NCI-H2227 (cell line): Measurements from ENCODE around the gene FUT3.

Source experiments
- DNase-seq: peaks from one replicate; lab custom pipeline; 2025; ENCODE audit not compliant: unreplicated experiment; lab: John Stamatoyannopoulos, UW

The FUT3 gene

DNA sequence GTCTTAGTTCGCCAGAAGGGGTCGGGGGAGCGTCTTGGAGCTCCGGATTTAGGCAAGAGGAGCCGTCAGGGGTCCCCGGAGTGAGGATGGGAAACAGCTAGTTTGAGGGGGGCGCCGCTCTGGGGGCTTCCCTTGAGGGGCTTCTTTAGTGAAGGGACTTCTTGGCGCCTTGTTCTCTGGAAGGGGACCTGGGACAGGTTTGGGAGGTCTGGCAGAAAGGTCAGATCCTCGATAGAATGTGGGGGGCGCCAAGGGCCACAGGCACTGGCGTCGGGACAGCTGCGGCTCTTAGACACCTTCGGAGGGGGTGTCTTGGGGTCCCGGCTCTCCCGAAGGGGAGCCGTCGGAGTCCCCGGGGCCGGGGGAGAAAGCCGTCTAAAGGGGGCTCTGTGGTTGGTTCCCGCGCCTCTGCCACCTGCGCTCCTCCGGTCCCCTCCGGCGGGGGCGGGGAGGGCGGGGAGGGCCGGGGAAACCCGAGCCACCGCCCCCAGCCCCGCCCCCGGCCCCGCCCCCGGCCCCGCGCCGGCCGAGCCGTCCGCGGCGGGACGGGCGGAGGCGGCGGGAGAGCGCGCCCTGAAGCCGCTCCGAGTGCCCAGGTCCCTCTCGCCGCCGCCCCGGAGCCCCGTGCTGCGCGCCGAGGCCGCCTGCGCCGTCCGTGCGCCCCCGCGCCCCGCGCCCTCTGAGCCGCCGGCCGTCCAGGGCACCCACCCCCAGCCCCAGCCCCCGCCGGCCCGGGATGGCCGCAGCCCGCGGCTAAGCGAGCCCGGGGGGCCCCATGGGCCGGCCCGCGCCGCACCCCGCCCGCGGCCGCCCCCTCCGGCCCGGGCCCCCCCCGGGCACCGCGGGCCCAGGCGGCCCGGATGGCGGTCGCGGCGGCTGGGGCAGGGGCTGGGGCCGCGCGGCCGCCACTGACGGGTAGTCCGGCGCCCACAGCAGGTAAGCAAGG, 46.5 kb downstream of the FUT3 start, which contains the start of gene NRTN:
Gene NRTN (plus strand): TSS at position 552 of the 946 bp plus-strand sequence. CDS start 19,099 bp downstream, outside the sequence.
- DNase-seq = peak; percentile 56

DNA sequence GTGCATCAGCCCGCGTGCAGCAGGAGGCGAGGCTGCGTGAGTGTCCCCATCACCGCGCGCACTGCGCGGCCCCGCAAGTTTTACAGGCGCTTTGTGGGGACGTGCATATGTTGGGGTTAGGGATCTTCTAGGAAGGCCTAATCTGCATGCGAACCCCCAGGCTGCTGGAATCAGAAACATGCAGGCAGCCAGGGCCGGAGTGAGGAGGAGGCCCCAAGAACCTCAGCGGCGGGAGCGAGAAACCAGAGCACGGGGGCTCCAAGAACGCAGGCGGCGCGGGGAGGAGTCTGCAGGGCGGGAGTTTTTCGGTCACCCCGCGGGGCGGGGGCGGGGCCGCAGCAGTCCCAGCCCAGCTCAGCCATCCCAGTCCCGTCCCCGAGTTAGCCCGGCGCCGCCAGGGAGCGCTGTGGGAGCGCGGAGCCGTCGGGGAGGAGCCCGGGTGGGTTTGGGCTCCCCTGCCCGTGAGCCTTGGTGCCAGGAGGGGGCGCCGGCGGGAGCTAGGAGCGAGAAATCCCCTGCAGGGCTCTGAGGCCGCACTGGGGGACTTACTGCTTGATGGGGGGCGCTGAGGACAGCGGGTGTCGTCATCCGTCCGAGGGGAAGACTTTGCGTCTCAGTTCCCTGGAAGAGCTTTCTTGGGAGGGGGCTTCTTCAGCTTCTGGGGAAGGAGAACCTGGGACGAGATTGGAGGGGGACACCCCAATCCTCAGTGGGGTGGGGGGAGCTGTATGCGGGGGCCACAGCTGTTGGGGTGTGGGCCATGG, 47.3 kb downstream of the FUT3 start:
- peak; percentile 95 for DNase-seq

- DNase-seq = no peak
Observed at GRCh38 chr19:5803441-5803751, 47.9 kb downstream of the FUT3 start.

- DNase-seq = peak; percentile 83
Observed at GRCh38 chr19:5801796-5802619, 49.2 kb downstream of the FUT3 start.

- no peak for DNase-seq
Observed at GRCh38 chr19:5800361-5801270, 50.6 kb downstream of the FUT3 start.

- no peak for DNase-seq
Observed at GRCh38 chr19:5799247-5800241, 51.7 kb downstream of the FUT3 start.

DNA sequence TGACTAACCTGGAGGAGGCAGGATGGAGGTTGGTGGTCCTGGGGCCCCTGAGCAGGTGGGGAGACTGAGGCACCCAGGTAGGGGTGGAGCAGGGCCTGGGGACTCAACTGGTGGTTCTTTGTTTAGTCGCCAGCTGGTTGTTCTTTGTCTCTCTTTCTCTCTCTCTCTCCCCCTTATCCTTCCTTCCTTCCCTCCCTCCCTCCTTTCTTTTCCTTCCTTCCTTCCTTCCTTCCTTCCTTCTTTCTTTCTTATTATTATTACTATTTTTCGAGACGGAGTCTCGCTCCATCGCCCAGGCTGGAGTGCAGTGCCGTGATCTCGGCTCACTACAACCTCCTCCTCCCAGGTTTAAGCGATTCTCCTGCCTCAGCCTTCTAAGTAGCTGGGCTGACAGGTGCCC, 53.0 kb downstream of the FUT3 start:
- no peak for DNase-seq

DNA sequence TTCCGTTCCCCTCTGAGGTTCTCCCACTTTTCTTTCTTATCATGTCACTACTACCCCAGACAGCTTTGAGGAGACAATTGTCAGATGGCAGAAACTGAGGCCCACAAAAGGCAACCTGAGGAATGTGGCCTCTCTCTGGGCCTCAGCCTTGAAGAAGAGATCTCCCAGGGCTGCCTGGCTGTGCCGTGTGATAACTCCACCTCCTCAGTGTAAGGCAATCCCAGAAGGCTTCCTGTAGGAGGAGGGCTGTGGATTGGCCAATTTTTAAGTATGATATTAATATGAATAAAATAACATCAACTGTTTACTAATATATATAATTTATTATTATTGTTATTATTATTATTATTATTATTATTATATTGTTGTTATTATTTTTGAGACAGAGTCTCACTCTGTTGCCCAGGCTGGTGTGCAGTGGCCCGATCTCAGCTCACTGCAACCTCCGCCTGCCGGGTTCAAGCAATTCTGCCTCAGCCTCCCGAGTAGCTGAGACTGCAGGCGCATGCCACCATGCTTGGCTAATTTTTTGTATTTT, 55.8 kb downstream of the FUT3 start:
- no peak for DNase-seq

DNA sequence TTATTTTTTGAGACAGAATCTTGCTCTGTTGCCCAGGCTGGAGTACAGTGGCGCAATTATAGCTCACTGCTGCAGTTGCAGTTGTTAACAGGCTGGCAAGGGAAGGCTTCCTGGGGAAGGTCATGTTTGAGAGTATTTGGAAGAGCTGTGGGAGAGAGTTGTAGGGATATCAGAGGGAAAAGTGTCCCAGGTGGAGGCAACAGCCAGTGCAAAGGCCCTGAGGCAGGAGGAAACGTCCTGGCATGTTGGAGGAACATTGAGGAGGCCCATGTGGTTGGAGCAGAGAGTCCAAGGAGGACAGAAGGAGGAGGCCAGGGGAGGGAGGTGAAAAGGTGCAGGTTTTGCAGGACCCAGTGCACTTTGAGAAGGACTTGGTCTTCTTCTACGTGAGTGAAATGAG, 58.1 kb downstream of the FUT3 start:
- no peak for DNase-seq
